HEK293 (cell line): ENCODE data around the gene DENND1A.

Source experiments
- CTCF ChIA-PET: fragments of 350-600 bp; formaldehyde crosslinking; extraction: SDS; loops from one replicate; lab custom pipeline; 2021; ENCODE audit warnings: antibody characterized with exemption; lab: Yijun Ruan, JAX
- POLR2A ChIA-PET: fragments of 300-600 bp; formaldehyde crosslinking; extraction: SDS; loops from one replicate; lab custom pipeline; 2020; ENCODE audit warnings: antibody characterized with exemption, inconsistent platforms; lab: Yijun Ruan, JAX
- H3K27ac ChIP-seq: fragments of 200-500 bp; sonication (Bioruptor generic); 2 replicates; pipeline ENCODE4 v1.5.1; 2014; ENCODE audit warnings: low read depth, low read length, control low read depth, inconsistent platforms; ENCODE audit errors: extremely low read depth
- H3K36me3 ChIP-seq, 2 experiments: fragments of 200-500 bp in 1 of 2; sonication (Bioruptor generic) in 1 of 2; 1 replicate in 1 of 2; 2 replicates in 1 of 2; pipeline ENCODE4 v1.5.1; 2014 to 2017; ENCODE audit warnings: inconsistent platforms in 2 of 2, low read length in 2 of 2; ENCODE audit not compliant: control insufficient read depth in 2 of 2, insufficient read depth in 1 of 2
- H3K4me1 ChIP-seq: fragments of 200-500 bp; sonication (Bioruptor generic); 2 replicates; pipeline ENCODE4 v1.5.1; 2014; ENCODE audit warnings: mild to moderate bottlenecking, low read length, inconsistent platforms; ENCODE audit not compliant: control insufficient read depth, insufficient read depth
- H3K4me3 ChIP-seq: 2 replicates; pipeline ENCODE4 v1.5.1; 2011; ENCODE audit warnings: low read depth, mild to moderate bottlenecking, control low read depth, low read length, moderate library complexity
- H3K9me3 ChIP-seq: fragments of 200-500 bp; sonication (Bioruptor generic); 2 replicates; pipeline ENCODE4 v1.5.1; 2014; ENCODE audit warnings: low read depth, low read length, inconsistent platforms; ENCODE audit not compliant: control insufficient read depth, insufficient read depth
- ELK4 ChIP-seq: IDR thresholded peaks from 2 replicates; pipeline ENCODE4 v1.6.1; 2011; ENCODE audit warnings: mild to moderate bottlenecking, low read depth, low read length, borderline replicate concordance
- FEZF1 ChIP-seq: fragments of 450-650 bp; formaldehyde crosslinking; IDR thresholded peaks from 2 replicates; pipeline ENCODE4 v1.5.1; 2016; ENCODE audit warnings: missing biosample characterization, missing genetic modification characterization
- HOXA7 ChIP-seq: sonication (generic); formaldehyde crosslinking; IDR thresholded peaks from 2 replicates; pipeline ENCODE4 v1.8.1; 2022; ENCODE audit warnings: missing genetic modification reagents, borderline replicate concordance
- MZF1 ChIP-seq: fragments of 450-650 bp; formaldehyde crosslinking; IDR thresholded peaks from 2 replicates; pipeline ENCODE4 v1.5.1; 2017; ENCODE audit warnings: missing biosample characterization, missing genetic modification characterization, borderline replicate concordance
- PRDM2 ChIP-seq: fragments of 450-650 bp; formaldehyde crosslinking; IDR thresholded peaks from 2 replicates; pipeline ENCODE4 v1.5.1; 2016; ENCODE audit warnings: missing biosample characterization, missing genetic modification characterization, borderline replicate concordance
- REPIN1 ChIP-seq: fragments of 450-650 bp; formaldehyde crosslinking; IDR thresholded peaks from 2 replicates; pipeline ENCODE4 v1.5.1; 2017; ENCODE audit warnings: missing biosample characterization, missing genetic modification characterization, low read depth
- SP3 ChIP-seq: fragments of 450-650 bp; formaldehyde crosslinking; IDR thresholded peaks from 2 replicates; pipeline ENCODE4 v1.5.1; 2016; ENCODE audit warnings: missing biosample characterization, missing genetic modification characterization
- TRIM28 ChIP-seq: IDR thresholded peaks from 2 replicates; pipeline ENCODE4 v1.6.1; 2011; ENCODE audit warnings: low read length, control low read depth, borderline replicate concordance
- YY1 ChIP-seq: fragments of 450-650 bp; formaldehyde crosslinking; IDR thresholded peaks from 2 replicates; pipeline ENCODE4 v1.5.1; 2018; ENCODE audit warnings: missing biosample characterization, missing genetic modification characterization
- YY2 ChIP-seq: fragments of 450-650 bp; formaldehyde crosslinking; IDR thresholded peaks from 2 replicates; pipeline ENCODE4 v1.5.1; 2016; ENCODE audit warnings: missing biosample characterization, missing genetic modification characterization
- ZBTB10 ChIP-seq: fragments of 450-650 bp; formaldehyde crosslinking; IDR thresholded peaks from 2 replicates; pipeline ENCODE4 v1.5.1; 2016; ENCODE audit warnings: missing biosample characterization, missing genetic modification characterization
- ZBTB17 ChIP-seq: fragments of 450-650 bp; formaldehyde crosslinking; IDR thresholded peaks from 2 replicates; pipeline ENCODE4 v1.5.1; 2016; ENCODE audit warnings: missing biosample characterization, missing genetic modification characterization
- ZEB2 ChIP-seq: fragments of 450-650 bp; formaldehyde crosslinking; IDR thresholded peaks from 2 replicates; pipeline ENCODE4 v1.5.1; 2016; ENCODE audit warnings: missing biosample characterization, missing genetic modification characterization
- ZFHX2 ChIP-seq: fragments of 450-650 bp; formaldehyde crosslinking; conservative IDR thresholded peaks from 2 replicates; pipeline ENCODE4 v1.5.1; 2016; ENCODE audit warnings: missing biosample characterization, missing genetic modification characterization
- ZIC2 ChIP-seq: fragments of 450-650 bp; formaldehyde crosslinking; IDR thresholded peaks from 2 replicates; pipeline ENCODE4 v1.5.1; 2016; ENCODE audit warnings: missing biosample characterization, missing genetic modification characterization
- ZNF239 ChIP-seq: fragments of 450-650 bp; formaldehyde crosslinking; IDR thresholded peaks from 2 replicates; pipeline ENCODE4 v1.5.1; 2016; ENCODE audit warnings: missing biosample characterization, missing genetic modification characterization
- ZNF324 ChIP-seq: fragments of 450-650 bp; formaldehyde crosslinking; IDR thresholded peaks from 2 replicates; pipeline ENCODE4 v1.5.1; 2016; ENCODE audit warnings: missing biosample characterization, missing genetic modification characterization
- ZNF416 ChIP-seq: fragments of 450-650 bp; formaldehyde crosslinking; IDR thresholded peaks from 2 replicates; pipeline ENCODE4 v1.5.1; 2016; ENCODE audit warnings: missing biosample characterization, missing genetic modification characterization
- ZNF544 ChIP-seq: fragments of 450-650 bp; formaldehyde crosslinking; IDR thresholded peaks from 2 replicates; pipeline ENCODE4 v1.5.0; 2017; ENCODE audit warnings: missing biosample characterization, missing genetic modification characterization
- ZNF549 ChIP-seq: fragments of 450-650 bp; IDR thresholded peaks from 2 replicates; pipeline ENCODE4 v1.5.1; 2018; ENCODE audit warnings: missing biosample characterization, missing genetic modification characterization, mild to moderate bottlenecking, inconsistent platforms, moderate library complexity
- ZNF585B ChIP-seq: fragments of 450-650 bp; formaldehyde crosslinking; IDR thresholded peaks from 2 replicates; pipeline ENCODE4 v1.5.1; 2016; ENCODE audit warnings: missing biosample characterization, missing genetic modification characterization
- ZNF596 ChIP-seq: fragments of 450-650 bp; IDR thresholded peaks from 2 replicates; pipeline ENCODE4 v1.5.0; 2018; ENCODE audit warnings: missing biosample characterization, mild to moderate bottlenecking, missing genetic modification characterization, moderate library complexity
- ZNF600 ChIP-seq: fragments of 450-650 bp; formaldehyde crosslinking; IDR thresholded peaks from 2 replicates; pipeline ENCODE4 v1.5.1; 2016; ENCODE audit warnings: missing biosample characterization, missing genetic modification characterization
- ZNF664 ChIP-seq: fragments of 450-650 bp; formaldehyde crosslinking; IDR thresholded peaks from 2 replicates; pipeline ENCODE4 v1.5.1; 2016; ENCODE audit warnings: missing biosample characterization, missing genetic modification characterization

Gene DENND1A

GRCh38 chr9:123771690-123772089 lies 158.2 kb downstream of the DENND1A start:
- ChIA-PET POLR2A (no interaction called here), CTCF (interaction anchor here (1.0 kb wide), 1 partner anchor 8 kb away, joined by 4 read pairs; no protein-coding TSS in a partner anchor)
- no peak overlapping the region for H3K27ac ChIP-seq
- H3K4me1 ChIP-seq: peaks cover 10% of the 10 kb centered on the region; the same call in 1 of the 2 replicates
- TF ChIP-seq ZNF664 (tag by site-specific recombination) (peak; percentile 78), ZNF416 (no peak), ZFHX2 (tag by site-specific recombination) (0 out of 2 replicates have a peak, but pooled peaks have one; percentile 17)
- no peak overlapping the region for H3K4me3 ChIP-seq
- no peaks in the 10 kb centered on the region for H3K36me3 ChIP-seq
- H3K9me3 ChIP-seq: no peaks in the 10 kb centered on the region

GRCh38 chr9:123769719-123770118 lies 160.2 kb downstream of the DENND1A start:
- Histone ChIP-seq H3K36me3 (no peaks in the 10 kb centered on the region), H3K27ac (no peak overlapping the region), H3K4me1 (peaks cover 9% of the 10 kb centered on the region; the same call in 1 of the 2 replicates), H3K4me3 (no peak overlapping the region), H3K9me3 (no peaks in the 10 kb centered on the region)
- ChIA-PET CTCF (no interaction called here), POLR2A (interaction anchor here (0.5 kb wide), 1 partner anchor 1097 kb away, joined by 5 read pairs; no protein-coding TSS in a partner anchor)
- TF ChIP-seq ZNF585B: no peak
- no peak for TF ChIP-seq PRDM2 (tag by site-specific recombination)
- TF ChIP-seq ZBTB17 (tag by site-specific recombination): peak; percentile 65
- TF ChIP-seq ZNF596: no peak
- TF ChIP-seq ZNF600: peak; percentile 49; the same call in 1 of the 2 replicates
- TF ChIP-seq REPIN1 (tag by site-specific recombination): no peak
- no peak for TF ChIP-seq ELK4
- TF ChIP-seq YY1: no peak
- TF ChIP-seq ZIC2 (tag by site-specific recombination): 0 out of 2 replicates have a peak, but pooled peaks have one; percentile 15

GRCh38 chr9:123763910-123764588 lies 165.9 kb downstream of the DENND1A start:
- Histone ChIP-seq H3K9me3 (no peaks in the 10 kb centered on the region), H3K4me3 (no peak overlapping the region), H3K4me1 (peaks cover 7% of the 10 kb centered on the region; the same call in 1 of the 2 replicates), H3K36me3 (no peaks in the 10 kb centered on the region), H3K27ac (no peak overlapping the region)
- POLR2A ChIA-PET: no interaction called here
- CTCF ChIA-PET: interaction anchor here (1.1 kb wide), 1 partner anchor 8 kb away, joined by 4 read pairs; no protein-coding TSS in a partner anchor
- TF ChIP-seq SP3: no peak
- no peak for TF ChIP-seq ZNF239 (tag by site-specific recombination)
- no peak for TF ChIP-seq ZBTB10 (tag by site-specific recombination)
- no peak for TF ChIP-seq ZFHX2 (tag by site-specific recombination)
- no peak for TF ChIP-seq TRIM28
- no peak for TF ChIP-seq ZNF549
- no peak for TF ChIP-seq ZNF544 (tag by site-specific recombination)
- no peak for TF ChIP-seq ZEB2 (tag by site-specific recombination)
- TF ChIP-seq ZNF324 (tag by site-specific recombination): no peak
- no peak for TF ChIP-seq YY2 (tag by site-specific recombination)
- TF ChIP-seq HOXA7 (CRISPR knock-in tag): no peak
- no peak for TF ChIP-seq FEZF1
- TF ChIP-seq MZF1: no peak
